Measurements from ENCODE around the gene LRRC8B.
"Not testable (repeated sequence)": the region's sequence is repeated elsewhere in the genome, so short reads cannot be mapped to it uniquely, and the experiment has no call there.

The LRRC8B gene

DNA sequence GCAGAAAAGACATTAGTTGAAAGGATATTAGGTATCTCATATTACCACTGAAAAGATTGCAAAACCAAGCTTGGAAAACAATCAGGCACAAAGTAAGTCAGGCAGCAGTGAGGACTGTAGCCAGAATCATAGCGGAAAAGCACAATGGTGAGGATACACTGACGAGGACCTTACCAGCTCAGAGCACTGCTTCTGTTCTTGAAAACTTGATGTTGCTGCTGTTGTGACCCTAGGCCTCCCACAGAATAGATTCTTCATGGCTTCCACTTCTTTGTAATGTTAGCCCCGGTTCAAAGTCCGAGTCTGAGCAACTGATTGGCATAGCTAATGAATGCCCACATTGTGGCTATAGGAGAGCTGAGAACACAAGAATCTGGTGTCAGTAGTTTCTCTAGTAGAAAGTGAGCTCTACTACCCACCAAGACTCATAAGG, 63.1 kb downstream of the LRRC8B start:
- no peak for DNase-seq

DNA sequence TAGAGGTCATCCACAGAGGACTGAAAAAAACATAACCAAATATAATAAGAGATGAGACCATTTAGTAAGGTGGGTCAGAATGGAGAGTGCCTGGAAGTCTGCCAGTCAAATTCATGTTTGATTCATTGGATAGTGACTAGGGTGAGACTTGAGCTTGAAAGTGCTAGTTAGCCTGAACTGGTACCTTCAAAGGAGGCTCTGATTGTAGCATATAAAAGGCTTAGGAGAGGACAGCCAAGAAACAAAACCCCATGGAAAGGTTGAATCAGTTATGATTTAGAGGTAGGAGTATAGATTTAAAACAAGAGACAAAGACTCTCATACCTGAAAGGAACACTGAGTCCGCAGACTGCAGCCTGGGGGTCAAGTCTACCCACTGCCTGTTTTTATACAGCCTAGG, 63.9 kb downstream of the LRRC8B start:
- DNase-seq = no peak

DNA sequence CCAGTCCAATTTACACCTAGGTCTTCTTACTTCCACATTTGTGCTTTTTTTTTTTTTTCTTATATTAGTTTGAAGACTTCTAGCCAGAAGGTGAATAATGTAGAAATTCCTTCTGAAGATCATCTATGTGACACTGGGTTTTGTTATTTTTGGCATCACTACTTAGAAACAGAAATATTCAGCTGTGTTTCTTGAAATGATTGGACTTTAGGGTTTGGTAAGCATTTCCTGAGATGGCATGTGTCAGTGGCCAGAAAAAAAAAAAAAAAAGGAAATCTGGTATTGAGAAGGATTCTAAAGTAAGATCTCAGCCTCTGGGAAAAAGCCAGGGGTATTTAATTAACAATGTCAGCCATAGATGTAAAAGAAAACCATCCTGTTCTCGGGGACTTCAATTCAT, 64.9 kb downstream of the LRRC8B start:
- DNase-seq = no peak

DNA sequence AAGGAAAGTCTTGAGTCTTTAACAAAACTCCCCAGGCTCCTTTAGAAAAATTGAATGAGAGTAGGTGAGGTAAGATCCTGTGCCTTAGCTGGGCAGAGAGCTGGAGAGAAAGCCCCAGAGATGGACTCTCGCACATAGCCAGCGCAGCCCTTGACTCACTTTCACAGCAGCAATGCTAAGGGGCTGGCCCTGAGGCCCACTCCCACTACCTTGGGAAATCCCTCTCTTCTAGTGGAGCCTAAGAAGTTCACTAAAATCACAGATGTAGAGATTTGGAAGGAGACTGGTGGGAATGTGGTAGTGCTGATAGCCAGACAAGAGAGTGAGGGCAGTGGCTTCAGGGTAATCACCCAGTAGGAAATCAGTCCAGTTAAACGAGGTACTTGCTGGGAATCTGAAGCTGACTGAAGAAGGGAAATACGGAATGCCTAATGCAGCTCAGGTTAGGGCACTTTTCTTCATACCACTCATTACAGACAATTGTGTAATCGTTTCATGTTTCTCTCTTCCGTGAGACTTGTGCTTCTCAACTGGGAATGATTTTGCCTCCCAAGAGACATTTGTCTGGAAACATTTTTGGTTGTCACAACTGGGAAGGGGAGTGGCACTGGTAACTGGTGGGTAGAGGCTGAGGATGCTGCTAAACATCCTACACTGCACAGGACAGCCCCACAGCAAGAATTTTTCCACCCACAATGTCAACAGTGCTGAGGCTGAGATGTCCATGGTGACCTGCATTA, 65.9 kb downstream of the LRRC8B start:
- DNase-seq = no peak

DNA sequence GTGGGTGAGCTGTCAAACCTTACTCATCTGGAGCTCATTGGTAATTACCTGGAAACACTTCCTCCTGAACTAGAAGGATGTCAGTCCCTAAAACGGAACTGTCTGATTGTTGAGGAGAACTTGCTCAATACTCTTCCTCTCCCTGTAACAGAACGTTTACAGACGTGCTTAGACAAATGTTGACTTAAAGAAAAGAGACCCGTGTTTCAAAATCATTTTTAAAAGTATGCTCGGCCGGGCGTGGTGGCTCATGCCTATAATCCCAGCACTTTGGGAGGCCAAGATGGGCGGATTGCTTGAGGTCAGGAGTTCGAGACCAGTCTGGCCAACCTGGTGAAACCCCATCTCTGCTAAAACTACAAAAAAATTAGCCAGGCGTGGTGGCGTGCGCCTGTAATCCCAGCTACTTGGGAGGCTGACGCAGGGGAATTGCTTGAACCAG, 68.3 kb downstream of the LRRC8B start:
- DNase-seq = not testable (repeated sequence)

DNA sequence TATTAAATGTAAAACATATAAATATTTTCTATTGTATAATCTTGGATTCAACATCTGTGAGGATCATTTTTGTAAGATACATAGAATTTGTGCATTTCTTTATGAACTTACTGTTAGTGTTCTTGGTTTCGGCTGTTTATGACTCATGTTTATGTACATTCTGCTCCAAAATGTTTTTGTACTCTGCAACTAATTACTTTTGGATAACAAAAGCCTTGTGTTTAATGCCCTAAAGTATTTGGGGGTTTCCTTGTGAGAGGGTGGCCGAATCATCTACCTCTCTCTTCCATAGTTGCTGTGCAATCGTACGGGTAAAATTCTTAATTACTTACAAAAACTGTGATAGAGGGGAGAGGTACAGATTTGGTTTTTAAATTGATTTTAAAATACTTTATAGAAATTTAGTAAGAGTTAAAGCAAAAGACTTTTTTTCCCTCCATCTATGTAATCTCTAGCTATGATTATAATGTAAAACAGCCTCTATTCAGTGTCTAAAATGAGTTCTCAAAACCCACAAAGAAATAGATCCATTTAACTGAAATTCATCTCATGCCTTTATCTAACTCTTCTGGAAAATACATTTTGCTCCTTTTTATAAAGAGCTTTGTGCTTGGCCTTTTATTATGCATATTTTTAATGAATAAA, 69.6 kb downstream of the LRRC8B start:
- no peak for DNase-seq

DNA sequence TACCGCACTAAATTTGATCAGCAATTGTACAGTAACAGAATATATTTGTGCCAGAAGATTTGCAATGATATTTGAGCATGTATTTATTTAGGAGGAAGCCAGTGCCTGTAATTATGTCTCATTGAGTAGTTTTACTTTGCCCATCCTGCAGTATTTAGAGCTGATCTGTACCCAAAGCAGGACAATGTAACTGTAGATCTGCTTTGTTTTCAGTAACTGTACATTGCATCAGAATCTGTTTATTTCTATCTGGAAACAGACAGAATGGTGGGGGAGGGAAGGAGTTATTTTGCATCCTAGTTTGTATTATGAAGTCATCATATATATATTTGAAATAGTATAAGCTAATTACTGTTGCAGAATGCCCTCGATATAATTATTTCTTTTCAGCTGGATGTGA, 72.1 kb downstream of the LRRC8B start:
- no peak for DNase-seq

DNA sequence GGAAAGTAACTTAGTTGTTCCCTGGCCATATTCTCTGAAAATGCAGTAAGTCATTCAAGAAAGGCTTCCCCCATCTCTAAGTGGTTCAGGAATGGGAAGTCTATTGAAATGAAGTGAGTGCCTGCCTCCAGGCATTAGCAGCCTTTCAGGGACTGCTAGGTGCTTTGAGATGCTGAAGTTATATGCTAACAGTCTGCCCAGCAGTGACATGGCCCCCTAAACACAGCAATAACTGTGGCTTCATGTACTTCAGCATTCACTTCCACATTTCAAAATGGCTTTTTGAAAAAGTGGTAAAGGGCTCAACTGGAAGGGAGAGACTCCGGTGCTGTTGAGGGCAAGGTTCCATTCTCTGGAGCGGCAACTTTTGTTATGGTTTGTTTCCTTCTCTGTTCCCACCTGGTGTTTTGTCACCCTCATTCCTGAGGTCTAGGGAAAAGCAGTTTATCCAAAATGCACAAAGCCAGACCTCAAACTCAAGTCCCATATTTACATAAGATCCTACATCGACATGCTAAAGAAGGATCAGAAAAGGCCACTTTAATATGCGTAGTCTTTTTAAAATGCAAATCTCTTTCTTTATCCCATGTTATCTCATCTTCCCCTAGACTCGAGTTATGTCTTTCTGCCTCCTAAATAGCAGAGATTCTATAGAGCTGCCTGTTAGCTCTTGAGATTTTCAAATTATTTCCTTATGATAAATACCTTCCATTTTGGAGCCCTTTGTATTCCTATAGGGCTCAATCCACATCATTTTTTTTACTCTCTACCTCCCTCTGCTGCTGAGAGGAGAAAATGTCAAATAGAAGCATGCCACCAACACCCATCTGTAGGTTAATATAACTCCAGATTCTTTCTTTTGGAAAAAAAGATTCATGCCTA, 74.1 kb downstream of the LRRC8B start:
- no peak for DNase-seq

DNA sequence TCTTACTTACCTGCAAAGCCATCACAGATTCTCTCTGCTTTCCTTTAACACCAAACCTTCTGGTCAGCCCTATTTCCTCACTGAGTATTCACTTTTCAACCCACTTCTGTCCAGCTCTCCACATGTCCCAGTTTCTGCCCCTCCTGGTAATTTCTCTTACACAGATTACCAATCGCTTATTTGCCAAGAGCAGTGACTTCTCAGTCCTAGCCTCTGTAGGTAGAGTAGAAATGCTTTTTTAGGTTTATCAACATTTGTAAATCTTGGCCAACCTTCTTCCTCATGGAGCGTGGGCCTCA, 74.7 kb downstream of the LRRC8B start:
- DNase-seq = no peak

DNA sequence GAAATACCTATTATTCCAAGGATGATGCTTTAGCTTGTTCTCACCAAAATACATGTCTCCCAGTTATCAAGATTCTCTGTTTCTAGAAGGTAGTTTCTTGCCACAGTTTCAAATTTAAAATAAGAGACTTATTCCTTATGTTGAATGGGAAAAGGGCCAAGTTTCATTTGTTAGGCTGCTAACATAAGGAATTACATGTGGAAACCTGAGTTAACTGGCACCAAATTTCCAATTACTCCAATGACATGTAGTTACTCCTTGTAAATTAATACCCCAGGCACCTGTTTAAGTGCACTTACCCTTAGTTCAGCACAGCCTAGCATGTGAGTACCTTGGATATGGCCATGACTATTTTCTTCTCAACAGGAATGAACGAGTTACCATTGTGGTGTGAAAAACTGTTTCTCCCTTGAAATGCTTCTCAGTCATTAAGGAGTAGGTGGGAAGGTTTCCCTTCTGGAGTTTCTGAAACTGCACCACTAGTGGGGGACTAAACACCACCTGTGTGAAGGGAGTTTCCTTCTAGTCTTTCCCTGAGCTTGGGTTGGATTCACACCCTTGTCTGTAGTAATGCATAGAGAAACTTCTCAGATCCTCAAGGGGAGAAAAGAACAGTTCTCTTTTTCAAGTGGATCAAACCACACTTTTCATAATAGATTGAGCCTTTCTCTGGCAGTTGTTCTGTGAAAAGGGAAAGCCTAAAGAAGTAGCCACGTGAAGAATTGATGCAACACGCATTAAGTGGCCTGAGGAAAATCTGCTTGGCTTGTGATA, 76.0 kb downstream of the LRRC8B start:
- DNase-seq = no peak

DNA sequence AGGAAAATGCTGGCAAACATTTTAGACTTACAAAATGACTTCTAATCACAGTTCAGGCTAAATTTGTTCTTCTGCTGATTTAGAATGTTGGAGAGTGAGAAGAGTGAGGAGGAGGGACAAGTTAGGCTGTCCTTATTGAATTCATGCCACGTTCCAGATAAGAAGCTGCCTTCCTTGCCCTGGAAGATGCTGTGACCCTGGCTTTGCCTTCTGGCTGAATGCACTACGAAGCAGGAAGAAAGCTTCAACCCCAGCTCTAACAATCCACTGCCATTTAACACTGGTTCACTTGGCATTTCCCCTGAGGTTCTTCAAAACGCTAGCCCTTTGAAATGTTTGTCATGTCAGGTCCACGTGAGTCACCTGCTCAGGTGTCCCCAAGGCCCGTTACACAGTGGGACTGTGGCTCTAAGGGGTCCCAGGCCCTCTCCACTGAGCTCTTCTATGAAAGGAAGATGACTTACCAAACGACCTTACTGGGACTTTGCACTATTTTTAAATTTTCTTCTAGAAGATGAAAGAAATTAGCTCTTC, 78.3 kb downstream of the LRRC8B start:
- DNase-seq = no peak

DNA sequence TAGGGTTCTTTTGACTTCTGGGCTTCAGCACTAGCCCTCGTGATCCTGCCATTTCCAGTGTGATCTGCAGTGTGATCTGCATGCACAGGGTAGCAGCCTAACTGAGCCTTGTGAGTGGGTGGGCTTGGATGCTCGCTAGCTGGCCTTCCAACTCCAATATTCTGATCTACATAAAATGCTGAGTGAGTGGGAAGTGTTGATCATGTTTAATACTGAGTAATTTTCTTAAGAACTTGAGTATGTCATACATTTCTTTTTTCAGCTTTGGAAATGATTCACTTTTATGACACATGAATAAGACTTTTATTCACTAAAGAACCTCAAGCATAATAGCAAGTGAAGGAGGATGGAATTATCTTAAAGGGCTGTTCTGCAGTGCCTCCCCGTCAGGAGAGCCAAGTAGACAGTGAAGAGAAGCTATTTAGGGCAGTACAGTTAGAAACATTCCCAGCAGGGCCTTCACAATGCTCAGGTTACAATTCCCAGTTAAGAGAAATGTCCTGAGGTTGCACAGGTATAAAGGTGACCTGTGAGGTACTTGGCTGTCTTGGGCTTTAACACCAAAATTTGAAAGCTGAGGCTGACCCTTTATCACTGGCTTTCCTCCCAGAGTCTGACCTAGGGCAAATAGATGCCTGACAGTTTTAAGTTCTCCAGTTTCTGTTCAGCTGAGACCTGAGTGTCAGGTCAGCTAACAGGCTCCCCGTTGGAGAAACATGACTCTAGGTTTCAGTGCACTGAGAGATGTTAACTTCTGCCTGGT, 79.2 kb downstream of the LRRC8B start:
- DNase-seq = no peak

DNA sequence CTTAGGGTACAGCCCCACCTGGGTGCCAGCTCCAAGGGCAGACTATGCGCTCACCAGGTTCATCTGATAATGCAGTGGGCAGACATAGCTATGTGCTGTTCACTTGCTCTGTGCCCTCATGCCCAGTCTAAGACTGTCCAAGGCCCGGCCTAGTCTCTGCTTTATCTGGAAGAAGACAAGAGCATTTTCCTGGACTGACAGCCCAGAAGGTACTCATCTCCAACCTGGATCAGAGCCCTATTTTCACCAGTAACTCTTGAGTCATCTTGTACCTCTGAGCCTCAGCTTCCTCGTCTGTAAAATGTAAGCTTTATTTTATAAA, 79.7 kb downstream of the LRRC8B start:
- DNase-seq = no peak

DNA sequence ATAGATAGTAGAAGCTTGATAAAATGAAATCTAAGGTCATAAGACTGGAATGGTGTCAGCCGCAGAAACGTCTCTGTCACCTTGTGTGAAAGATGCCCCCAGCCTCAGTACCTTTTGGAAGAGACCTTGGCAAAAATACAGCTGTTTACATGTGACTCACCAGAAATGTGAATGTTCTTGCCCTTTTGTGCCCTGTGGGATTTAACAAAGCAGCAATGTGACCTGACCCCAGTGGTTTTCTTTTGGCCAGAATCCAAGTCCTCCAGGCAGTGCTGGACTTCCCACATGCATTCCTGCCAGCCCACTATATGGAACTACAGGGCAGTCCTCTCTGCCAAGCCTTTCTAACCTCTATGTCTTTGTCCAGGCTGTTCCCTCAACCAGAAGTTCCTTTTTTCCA, 81.1 kb downstream of the LRRC8B start:
- DNase-seq = peak; percentile 35

DNA sequence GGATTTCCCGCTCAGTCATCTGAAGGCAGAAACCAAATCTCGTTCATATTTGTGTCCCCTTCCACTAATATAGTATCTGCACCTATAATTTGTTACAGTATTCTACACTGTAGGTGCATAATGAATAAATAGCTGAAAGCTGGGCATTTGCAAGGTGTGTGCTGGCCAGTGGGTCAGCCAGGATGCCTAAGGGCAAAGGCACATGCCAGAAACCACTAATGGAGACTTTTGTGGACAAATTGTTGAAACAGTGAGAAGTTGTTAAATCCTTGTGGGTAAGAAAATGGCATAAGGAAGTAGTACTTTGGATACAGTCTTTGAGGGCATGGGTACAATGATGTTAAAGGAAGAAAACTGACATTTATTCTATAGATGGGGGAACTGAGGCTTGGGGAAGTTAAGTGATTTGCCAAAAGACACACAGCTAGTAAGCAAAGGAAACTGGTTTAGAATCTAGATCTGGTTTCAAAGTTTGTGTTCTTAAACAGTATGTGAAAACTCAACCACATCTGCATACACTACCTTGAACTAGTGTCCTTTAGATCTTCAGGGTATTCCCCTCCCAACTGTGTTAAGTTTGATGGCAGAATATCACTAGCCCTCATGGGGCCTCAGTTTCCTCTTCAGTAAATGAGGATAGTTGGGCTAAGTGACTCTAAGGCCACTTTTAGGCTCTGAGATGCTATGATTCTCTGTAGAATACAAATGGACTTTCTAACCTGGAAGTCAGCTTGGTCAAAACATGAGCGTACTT, 81.8 kb downstream of the LRRC8B start:
- no peak for DNase-seq

DNA sequence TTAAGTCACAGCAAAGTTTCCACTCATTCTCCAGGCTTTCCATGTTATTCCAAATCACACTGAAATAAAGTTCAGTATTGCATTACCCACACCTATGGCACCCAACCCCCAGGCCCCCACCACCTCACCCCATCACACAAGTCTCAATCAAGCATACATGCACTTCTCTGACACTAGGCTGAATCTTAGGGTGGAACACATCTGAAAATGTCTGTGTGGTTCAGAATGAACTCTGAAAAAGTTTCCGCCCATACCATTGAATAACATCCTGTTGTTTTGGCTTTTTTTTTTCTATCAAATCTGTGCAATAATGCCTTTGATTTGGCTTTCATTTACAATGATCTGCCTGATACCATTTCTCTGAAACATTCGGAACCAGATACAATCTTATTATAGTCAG, 82.5 kb downstream of the LRRC8B start:
- no peak for DNase-seq

DNA sequence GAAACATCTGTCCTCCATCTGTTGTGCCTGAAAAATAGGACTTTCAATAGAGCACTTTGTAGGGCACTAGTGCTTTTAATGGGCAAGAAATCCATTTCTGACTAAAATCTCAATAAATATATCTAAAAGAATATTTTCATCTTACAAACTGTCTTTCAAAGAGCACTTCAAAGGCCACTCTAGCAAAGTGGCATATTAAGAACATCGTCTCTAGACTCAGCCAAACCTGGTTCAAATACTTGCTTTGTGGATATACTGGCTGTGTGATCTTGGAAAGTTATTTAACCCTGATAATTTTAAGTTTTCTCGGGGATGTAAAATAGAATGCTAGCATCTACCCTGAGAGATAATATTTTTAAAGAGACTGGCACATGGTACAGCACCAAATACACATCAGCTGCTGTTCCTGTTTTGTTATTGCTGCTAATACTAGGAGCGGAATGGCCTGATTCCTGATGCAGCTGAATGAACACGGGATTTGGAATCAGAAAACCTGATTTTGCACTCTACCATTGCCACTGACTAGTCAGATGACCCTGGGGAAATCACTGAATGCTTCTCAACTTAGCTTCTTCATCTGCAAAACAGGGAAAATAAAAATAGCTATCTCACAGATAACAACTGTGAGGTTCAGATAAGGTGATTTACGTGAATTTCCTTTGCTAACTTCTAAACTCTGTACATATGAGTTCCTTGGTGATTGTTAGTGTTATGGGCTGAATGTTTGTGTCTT, 83.1 kb downstream of the LRRC8B start:
- no peak for DNase-seq

DNA sequence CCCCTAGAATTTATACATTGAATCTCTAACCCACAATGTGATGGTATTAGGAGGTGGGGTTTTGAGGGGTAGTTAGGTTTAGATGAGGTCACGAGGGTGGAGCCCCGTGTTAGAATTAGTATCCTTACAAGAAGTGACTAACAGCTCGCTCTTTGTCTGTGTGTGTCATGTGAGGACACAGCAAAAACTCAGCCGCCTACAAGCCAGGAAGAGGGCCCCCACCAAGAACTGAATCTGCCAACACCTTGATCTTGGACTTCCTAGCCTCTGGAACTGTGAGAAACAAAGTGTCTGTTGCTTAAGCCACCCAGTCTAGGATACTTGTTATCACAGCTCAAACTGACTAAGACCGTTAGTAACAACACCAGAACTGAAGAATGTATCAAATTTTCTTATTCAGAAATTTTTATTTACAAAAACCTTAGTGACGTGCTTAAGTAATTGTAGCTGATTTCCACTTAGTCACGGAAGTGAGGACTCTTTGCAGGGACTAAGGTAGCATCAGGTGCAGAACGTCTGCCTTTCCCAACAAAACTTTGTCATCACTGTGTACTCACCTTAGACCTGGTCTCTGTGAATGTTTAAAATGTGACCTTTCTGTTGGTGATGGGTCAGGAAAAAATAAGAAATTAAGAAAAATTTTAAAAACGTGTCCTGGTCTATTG, 83.8 kb downstream of the LRRC8B start:
- DNase-seq = no peak

DNA sequence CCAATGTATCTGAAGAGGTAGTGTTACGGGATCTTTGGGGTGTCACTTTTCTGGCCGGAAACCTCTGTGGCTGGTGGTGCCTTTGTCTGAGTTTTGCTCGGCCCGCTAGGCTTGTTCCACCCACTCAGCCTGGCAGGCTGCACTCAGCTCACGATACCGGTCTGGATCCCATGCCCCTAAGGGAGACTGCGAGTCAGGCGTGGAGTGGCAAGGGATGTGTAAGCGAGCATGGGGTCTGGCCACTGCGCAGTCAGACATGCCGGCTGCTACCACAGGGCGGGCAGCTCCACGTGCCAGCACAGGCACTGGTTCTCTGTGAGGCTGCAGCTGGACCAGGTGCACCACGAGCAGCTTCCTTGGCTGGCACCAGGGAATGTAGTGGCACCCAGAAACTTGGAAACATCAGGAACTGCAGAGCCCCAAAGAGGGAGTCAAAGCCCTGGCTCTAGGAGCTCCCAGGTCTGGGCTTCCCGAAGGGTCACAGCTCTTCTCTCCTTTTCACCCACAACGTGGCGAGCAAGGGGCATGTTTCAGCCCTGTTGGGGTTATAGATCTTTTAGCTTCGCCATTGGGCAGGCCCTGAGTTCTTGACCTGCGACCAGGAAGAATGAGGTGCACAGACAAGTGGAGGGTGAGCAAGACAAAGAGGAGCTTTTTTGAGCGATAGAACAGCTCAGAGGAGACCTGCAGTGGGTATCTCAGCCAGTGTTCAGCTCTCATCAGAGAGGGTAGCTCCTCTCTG, 84.5 kb downstream of the LRRC8B start:
- no peak for DNase-seq
